GM13976 (cell line): Measurements from ENCODE around the gene TMA7.
"Not testable (repeated sequence)": the region's sequence is repeated elsewhere in the genome, so short reads cannot be mapped to it uniquely, and the experiment has no call there.

Experiments
- DNase-seq: peaks from one replicate; pipeline ENCODE4 v3.0.0; 2012; ENCODE audit warnings: low spot score
- in situ Hi-C: fragments of 300-500 bp; cut with MboI; formaldehyde crosslinking; loops from one replicate; pipeline ENCODE4 v1.12.0; 2022; ENCODE audit warnings: low sequenced_read_pairs, mixed read lengths, inconsistent platforms; ENCODE audit not compliant: unreplicated experiment
- TF ChIP-seq, protein P1 (sequence below): IDR thresholded peaks from 2 replicates; pipeline ENCODE4 v1.5.1; 2012; ENCODE audit warnings: borderline replicate concordance, mild to moderate bottlenecking; ENCODE audit not compliant: insufficient read depth; ENCODE audit errors: extremely low read depth, missing control alignments, control extremely low read depth

Gene TMA7

DNA sequence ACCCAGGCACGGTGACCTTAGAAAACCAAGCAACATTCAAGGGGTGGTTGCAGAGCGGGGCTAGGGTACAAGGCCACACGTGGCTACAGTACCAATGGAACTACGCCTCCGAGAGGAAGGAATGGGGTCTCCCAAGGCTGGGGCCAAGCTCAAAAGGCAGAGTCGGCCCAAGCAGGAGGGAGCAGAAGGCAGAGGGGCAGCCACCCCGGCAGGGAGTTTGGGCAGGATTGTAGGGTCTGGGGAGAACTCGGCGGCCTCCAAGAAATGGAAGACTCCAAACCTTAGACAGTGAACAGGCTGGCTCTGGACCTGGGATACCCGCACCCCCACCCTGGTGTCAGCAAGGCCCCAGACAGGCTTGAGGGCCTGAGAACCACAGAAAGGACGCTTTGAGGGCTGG, 35.1 kb downstream of the TMA7 start:
- no peak for DNase-seq
- in situ Hi-C loops = no loop called here
- TF ChIP-seq, protein P1, sequence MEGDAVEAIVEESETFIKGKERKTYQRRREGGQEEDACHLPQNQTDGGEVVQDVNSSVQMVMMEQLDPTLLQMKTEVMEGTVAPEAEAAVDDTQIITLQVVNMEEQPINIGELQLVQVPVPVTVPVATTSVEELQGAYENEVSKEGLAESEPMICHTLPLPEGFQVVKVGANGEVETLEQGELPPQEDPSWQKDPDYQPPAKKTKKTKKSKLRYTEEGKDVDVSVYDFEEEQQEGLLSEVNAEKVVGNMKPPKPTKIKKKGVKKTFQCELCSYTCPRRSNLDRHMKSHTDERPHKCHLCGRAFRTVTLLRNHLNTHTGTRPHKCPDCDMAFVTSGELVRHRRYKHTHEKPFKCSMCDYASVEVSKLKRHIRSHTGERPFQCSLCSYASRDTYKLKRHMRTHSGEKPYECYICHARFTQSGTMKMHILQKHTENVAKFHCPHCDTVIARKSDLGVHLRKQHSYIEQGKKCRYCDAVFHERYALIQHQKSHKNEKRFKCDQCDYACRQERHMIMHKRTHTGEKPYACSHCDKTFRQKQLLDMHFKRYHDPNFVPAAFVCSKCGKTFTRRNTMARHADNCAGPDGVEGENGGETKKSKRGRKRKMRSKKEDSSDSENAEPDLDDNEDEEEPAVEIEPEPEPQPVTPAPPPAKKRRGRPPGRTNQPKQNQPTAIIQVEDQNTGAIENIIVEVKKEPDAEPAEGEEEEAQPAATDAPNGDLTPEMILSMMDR = no peak

DNA sequence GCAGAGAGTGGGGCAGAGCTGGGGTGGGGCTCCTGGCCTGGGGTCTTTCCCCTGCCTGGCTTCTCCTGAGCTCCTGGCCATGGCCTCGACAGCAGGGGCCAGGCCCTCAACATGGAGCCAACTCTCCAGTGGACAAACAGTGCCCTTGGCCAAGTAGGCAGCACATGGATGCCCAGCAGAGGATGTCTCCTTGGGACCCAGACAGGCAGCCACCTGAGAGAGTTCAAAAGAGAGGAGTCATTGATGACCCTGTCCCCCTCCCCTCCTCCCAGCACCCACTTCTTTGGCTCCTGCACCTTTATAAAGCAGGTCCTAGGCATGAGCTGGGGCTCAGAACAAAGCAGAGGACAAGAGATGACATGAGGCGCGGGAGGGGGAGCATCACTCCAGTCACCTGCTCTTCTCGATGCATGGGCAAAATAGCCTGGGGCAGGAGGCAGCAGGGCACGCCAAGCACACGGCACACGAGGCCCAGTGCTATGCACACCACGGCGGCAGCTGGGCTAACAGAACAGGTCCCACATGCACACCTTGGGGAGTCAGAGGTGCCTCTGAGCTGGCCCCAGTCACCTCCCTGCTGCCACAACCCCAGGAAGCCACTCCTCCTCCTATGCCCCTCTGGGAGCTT, 36.5 kb downstream of the TMA7 start:
- in situ Hi-C loops = no loop called here
- TF ChIP-seq, protein P1 = no peak
- peak; percentile 17 for DNase-seq

DNA sequence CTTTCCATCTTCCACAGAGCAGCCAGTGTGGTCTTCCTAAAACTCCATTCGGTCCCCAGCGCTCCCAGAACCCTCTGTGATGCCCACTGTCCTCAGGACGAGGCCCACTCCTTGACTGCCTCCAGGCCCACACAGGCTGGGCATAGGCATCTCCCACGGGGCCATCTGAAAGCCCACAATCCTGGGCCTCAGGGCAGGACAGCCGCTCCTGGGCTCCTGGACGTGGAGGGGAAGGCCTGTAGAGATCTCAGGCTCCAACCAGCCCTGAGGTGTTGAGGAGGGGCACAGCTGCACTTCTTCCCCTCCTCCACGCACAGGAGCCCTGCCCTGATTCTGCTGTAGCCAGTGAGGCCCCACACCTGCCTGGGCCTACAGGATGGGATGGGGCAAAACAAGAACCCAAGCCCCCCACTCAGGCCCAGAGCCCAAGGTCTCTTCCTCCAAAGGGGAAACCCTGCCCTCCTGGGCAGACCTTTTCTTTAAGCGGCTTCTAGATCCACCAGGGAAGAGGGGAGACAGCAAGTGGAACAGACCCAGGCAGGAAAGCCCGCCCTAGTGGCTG, 38.0 kb downstream of the TMA7 start:
- TF ChIP-seq, protein P1 = no peak
- DNase-seq = no peak
- in situ Hi-C loops = no loop called here

DNA sequence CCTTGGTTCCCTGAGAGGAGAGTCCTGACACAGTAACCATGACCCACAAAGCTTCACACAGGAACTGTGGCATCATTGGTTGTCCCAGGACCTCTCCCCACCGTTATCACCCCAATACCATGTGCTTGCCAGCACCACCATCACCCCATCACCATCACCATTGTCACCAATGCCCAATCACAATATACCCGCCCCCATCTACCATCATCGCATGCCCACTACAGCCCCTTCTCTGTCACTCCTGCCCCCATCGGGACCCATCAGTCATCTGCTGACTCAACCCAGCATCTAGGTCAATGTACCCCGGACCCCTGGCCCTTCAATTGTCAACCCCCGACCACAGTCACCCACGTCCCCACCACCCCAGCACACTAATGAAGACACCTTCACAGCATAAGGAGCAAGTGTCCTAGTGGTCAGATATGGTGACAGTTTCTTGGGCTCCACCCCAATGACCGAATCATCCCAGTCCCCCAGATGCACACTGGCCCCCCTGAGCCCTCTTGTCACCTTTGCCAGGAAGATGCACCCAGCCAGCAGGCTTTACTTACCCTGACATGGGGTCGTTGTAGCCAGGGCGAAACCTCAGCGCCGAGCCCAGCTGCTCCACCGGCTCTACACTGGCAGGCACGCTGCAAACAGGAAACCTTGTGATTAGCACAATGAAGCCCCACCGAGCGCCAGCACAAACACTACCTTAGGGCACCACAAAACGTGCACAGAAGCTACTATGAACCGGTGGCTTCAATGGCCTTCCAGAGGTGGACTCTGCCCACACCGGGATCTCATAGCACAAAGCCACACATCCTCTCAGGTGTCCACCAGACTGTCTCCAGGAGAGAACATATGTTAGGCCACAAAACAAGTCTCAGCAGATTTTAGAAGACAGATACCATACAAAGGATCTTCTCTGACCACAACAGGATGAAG, 38.8 kb downstream of the TMA7 start:
- in situ Hi-C loops = no loop called here
- TF ChIP-seq, protein P1 = no peak

DNA sequence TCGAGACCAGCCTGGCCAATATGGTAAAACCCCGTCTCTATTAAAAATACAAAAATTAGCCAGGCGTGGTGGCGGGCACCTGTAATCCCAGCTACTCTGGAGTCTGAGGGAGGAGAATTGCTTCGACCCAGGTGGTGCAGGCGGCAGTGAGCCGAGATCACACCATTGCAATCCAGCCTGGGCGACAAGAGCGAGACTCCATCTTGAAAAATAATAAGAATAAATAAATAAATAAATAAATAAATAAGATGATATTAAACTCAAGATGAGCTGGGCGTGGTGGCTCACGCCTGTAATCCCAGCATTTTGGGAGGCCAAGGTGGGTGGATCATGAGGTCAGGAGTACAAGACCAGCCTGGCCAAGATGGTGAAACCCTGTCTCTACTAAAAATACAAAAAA, 40.8 kb downstream of the TMA7 start:
- DNase-seq, in situ Hi-C loops: not testable (repeated sequence)

More for the DNA sequence above, 38.8 kb downstream of the TMA7 start:
- peak; percentile 45 for DNase-seq

DNA sequence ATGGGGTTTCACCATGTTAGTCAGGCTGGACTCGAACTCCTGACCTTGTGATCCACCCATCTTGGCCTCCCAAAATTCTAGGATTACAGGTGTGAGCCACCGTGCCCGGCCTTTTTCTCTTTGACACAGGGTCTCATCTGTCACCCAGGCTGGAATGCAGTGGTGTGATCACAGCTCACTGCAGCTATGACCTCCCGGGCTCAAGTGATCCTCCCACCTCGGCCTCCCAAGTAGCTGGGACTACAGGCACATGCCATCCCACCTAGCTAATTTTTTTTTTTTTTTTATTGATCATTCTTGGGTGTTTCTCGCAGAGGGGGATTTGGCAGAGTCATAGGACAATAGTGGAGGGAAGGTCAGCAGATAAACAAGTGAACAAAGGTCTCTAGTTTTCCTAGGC, 42.8 kb downstream of the TMA7 start:
- DNase-seq, in situ Hi-C loops: not testable (repeated sequence)

DNA sequence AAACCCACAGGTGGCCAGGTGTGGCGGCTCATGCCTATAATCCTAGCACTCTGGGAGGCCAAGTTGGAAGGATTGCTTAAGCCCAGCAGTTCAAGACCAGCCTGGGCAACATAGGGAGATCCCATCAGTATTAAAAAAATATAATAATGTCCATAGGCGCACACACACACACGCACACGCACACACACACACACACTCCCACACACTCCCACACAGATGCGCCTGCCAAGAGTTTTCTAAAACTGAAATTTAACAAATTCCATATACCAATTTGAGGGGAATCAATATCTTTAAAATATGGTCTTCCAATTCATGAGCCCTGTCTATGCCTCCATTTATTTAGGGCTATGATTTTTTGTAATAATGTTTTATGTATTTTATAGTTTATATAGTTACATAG, 46.9 kb downstream of the TMA7 start:
- DNase-seq = no peak
- TF ChIP-seq, protein P1 = no peak
- in situ Hi-C loops = no loop called here
